HG03095 (cell line): Measurements from ENCODE around the gene MARK4.

Experiments
- ATAC-seq: cut with Tn5 transposase; IDR thresholded peaks from one replicate; pipeline ENCODE4 v1.9.1; 2021; ENCODE audit warnings: moderate library complexity; ENCODE audit not compliant: unreplicated experiment

MARK4 gene

DNA sequence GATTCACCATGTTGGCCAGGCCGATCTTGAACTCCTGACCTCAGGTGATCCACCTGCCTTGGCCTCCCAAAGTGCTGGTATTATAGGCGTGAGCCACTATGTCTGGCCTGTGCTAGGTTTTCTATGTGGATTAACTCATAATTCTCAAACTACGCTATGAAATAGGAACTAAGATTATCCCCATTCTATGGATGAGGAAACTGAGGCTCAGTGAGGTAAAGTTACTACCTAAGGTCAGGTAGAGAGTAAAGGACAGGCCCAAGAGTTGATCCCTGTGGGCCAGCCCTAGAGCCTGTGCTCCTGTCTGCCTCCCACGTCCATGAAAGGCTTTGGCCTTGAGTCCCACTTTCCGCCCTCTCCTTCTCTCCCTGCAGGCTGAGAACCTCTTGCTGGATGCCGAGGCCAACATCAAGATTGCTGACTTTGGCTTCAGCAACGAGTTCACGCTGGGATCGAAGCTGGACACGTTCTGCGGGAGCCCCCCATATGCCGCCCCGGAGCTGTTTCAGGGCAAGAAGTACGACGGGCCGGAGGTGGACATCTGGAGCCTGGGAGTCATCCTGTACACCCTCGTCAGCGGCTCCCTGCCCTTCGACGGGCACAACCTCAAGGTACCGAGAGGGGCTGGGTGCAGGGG is 20.1 kb downstream of the MARK4 start:
- ATAC-seq: no peak

DNA sequence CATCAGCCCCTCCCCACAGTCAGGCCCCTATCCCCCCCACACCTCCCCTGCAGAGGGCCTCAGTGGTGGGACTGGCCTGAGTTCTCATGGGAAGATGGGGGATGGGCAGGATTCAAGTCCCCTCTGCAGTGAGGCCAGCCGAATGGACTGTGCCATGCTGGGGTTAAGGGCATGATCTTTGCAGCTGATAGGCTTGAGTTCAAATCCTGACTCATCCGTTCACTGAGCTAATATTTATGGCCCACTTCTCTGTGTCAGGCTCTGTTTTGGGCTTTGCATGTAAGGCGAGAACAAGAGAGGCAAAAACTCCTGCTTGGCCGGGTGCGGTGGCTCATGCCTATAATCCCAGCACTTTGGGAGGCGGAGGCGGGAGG is 20.7 kb downstream of the MARK4 start:
- no peak for ATAC-seq

DNA sequence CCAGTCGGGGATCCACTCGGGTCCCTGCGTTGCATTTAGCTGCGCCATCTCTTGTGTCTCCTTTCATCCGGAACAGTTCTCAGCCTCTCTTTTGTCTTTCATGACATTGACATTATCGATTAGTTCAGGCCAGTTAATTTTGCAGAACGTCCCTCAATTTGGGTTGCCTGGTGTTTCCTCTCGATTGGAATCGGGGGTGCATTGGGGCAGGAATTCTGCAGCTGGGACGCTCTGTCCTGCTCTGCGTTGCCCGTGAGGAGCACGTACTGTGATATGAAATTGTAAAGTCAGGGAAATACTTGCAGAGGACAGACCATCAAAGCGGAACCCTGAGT is 22.4 kb downstream of the MARK4 start:
- ATAC-seq: no peak

DNA sequence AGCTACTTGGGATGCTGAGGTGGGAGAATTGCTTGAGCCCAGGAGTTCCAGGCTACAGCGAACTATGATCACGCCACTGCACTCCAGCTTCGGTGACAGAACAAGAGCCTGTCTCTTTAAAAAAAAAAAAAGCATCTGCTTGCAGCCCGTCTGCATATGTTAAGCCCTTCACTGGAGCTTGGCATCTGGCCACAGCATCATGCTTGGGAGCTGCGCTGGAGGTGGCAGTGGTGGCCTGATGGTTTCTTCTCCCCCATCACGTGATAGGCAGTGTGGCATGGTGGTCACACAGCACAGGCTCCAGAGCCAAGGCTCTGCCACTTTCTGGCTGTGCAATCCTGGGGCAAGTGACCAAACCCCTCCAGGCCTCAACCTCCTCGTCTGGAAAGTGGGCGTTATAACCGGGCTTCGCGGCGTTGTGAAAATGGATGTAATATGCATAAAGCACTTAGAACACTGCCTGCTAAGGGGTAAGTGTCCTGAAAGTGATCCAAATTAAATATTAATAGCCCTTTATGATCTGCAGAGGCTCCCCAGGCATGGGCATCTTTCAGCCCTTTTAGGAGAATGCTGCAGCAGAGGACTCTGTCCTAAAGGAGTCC is 24.4 kb downstream of the MARK4 start:
- ATAC-seq: no peak

DNA sequence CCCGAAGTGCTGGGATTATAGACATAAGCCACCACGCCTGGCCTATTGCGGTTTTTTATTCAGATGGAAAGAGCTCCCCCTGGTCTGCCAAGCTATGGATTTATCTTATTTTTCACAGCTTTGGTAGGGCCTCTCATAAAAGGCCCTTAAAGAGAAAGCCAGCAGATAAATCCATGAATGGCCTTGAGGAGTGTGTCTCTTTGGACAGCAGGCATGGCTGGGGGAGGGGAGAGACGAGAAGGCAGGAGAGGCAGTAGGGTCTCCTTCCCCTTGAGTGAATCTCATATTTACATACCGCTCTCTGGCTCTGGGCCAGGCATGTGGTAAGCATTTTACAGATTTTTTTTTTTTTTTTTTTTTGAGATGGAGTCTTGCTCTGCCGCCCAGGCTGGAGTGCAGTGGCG is 25.2 kb downstream of the MARK4 start:
- no peak for ATAC-seq

DNA sequence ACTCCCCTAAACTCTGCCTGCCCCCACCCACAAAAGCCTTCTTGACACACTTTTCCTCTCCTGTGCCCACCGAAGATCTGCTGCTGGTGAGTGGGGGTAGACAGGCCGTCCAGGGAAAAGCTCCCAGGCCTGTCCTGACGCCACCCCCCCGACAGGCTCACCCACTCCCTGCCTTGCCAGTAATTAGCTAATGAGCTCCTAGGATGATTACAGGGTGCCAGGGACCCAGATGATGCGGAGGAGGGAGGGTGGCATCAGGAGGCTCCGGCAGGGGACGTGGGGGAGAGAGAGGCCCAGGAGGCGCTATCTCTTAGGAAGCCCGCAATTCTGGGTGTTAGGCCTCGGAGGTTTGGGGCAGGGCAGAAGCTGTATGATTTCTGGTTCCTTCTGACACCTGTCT is 27.0 kb downstream of the MARK4 start:
- no peak for ATAC-seq

DNA sequence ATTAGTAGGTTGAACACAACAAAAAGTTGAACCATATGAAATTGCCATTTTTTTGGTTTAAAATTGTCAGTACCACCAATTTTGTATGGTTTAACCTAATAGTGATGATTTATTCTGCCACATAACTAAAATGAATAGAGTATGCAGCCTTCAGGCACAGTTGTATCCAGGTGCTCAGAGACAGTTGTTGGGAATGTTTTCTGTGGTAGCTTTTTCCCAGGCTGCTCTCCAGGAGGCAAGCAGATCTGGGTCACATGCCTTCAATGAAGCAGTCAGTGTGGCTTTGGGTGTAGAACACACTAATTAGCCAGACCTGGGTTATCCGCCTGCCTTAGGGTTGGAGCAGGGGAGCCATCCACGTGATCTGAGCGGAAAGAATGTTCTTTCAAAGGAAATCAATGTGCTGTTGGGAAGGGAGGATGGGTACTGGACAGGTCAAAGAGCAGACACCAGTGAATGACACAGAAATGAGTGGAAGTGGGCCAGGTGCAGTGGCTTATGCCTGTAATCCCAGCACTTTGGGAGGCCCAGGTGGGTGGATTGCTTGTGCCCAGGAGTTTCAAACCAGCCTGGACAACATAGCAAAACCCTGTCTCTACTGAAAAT is 28.6 kb downstream of the MARK4 start:
- ATAC-seq: no peak

DNA sequence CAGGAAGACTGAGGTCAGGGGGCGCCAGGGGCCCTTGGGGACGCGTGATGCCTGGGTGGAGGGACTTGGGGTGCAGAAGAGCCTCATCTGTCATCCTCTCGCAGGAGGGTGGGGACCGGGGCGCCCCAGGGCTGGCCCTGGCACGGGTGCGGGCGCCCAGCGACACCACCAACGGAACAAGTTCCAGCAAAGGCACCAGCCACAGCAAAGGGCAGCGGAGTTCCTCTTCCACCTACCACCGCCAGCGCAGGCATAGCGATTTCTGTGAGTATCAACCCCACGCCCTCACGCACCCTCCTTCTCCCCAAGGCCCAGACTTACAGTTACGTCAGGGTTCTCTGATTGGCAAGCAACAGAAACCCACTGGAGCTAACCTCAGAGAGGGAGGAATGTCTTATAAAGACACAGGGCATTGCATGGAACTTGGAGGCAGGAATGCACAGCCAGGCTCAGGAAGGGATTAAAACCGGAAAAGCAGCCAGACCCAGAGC is 29.4 kb downstream of the MARK4 start:
- no peak for ATAC-seq

DNA sequence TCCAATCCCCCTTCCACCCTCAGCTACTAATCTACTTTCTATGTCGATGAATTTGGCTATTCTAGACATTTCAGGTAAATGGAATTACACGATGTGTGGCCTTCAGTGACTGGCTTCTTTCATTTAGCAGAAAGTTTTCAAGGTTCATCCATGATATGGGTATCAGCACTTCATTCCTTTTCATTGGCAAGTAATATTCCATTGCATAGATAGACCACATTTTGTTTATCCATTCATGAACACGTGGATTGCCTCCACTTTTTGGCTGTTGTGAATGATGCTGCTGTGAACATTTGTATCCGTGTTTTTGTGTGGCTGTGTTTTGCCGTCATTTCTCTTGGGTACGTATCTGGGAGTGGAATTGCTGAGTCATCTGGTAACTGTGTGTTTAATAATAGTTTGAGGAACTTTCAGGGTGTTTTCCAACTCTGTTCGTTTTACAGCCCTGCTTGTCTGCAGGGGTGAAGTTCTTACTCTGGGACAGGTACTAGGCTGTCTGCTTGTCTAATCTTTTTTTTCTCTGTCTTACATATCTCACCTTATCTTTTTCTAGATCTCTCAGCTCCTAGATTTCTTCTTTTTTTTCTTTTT is 32.5 kb downstream of the MARK4 start:
- ATAC-seq: no peak

DNA sequence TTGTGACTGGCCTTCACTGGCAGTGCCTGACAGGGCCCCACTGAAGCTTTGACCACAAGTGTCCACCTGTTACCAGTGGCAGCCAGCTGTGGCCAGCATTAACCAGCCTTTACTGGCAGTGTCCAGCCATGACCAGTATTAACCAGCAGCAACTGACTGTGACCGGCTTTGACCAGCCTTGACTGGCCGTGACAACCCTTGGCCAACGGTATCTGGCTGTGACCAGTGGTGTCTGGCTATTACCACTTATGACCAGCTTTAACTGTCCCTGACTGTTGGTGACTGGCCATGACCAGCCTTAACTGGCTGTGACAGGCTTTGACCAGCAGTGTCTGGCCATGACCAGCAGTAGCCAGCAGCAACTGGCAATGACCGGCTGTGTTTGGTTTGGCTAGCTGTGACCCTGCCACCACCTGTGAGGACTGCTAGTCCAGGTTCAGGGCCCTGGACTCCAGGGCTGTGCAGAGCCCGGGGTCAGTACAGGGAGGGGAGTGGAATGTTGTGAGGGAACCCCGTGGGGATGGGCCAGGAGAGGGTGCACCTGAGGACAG is 39.4 kb downstream of the MARK4 start:
- ATAC-seq: no peak

DNA sequence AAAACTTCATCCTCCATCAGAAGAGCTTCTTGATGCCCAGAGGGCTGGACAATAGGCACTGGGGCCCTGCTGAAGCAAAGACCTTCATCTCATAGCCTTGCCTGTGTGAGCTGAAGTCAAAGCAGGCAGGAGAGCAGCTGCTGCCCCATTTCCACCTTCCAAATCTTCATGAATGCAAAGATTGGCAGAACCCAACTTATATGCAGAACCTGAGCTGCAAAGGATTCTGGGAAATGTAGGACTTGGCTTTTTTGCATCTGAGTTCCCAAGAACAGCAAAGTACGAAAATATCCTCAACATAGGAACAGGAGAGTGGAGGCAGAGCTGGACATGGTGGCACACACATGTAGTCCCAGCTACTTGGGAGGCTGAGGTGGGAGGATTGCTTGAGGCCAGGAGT is 40.8 kb downstream of the MARK4 start:
- ATAC-seq: no peak

DNA sequence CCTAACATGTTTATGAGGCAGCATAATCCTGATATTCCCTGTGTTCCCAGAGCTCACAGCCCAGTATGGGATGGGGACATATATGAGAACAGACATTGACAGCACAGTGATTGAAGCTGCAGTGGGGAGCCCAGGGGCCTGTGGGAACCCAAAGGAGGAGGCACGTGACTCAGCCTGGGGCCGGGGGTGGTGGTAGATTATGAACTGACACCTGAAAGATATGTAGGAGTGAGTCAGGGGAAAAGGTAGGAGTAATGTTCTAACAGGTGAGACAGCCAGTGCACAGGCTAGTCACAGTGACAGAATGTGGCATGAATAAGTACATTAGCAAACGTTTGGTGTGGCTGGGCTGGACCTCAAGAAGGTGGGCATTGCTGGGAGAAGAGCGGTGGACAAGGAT is 42.6 kb downstream of the MARK4 start:
- no peak for ATAC-seq

DNA sequence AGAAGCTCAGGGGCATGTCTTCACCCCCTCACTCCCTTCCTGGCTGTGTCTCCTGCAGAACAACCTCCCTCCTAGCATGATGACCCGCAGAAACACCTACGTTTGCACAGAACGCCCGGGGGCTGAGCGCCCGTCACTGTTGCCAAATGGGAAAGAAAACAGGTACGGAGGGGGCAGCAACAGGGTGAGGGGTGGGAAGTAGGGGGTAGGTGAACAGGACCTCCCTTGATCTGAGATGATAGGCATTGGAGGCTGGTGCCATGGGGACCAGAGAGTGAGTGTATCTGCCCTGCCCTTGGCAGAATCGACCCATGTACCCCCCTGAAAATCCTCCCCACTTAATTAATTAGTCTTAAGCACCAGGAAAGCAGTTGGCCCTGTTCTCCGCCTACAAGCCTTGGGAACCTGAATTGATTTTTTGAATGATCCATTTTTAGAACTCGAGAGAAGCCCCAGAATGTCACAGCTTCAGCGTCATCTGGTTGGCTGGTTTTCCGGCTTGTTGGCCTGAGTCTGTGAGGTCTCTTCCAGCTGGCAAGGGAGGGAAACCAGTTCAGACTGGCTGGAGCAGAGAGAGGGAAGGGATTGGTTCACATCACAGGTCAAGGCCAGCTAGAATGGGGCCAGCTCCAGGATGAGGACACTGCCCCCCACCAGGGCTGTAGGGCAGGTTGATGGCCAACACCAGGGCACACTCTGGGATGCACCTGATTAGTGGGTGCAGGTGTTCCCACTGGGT is 43.4 kb downstream of the MARK4 start:
- no peak for ATAC-seq

DNA sequence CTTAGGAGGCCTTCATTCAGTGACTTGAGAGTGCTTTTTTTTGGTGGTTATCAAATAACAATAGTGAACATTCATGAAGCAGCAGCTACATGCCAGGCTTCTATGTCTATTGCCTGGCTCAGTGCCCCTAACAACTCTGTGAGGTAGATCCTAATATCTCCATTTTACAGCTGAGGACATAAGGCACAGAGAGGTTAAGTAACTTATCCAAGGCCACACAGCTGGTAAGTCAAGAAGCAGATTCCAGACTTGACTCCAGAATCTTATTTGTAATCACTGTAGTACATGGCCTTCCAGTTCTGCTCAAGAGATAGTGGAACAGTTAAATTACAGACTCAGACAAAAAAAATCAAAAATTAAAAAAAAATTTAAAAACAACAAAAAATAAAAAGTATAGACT is 44.8 kb downstream of the MARK4 start:
- ATAC-seq: no peak

DNA sequence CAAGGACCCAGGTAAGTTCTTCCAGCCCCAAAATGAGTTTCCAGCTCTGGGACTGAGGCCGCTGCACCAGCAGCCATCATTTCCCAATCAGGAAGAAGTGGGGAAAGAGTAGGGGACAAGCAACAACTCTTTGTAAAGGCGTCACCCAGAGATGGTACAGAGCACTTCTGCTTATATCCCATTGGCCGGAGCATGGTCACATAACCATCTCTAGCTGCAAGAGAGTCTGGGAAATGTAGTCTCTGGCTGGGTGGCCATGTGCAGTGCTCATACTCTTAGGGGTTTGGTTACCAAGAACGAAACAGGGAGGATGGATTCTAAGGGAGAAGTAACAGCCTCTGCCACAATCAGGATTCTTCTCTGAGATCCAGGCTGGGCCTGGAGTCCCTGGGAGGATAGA is 45.3 kb downstream of the MARK4 start:
- ATAC-seq: no peak

DNA sequence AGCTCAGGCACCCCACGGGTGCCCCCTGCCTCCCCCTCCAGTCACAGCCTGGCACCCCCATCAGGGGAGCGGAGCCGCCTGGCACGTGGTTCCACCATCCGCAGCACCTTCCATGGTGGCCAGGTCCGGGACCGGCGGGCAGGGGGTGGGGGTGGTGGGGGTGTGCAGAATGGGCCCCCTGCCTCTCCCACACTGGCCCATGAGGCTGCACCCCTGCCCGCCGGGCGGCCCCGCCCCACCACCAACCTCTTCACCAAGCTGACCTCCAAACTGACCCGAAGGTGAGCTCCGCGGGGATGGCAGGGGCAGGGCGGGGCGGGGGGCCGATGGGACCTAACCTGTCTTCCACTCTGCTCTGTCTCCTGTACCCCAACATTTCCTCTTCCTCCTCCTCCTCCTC is 46.6 kb downstream of the MARK4 start:
- no peak for ATAC-seq

DNA sequence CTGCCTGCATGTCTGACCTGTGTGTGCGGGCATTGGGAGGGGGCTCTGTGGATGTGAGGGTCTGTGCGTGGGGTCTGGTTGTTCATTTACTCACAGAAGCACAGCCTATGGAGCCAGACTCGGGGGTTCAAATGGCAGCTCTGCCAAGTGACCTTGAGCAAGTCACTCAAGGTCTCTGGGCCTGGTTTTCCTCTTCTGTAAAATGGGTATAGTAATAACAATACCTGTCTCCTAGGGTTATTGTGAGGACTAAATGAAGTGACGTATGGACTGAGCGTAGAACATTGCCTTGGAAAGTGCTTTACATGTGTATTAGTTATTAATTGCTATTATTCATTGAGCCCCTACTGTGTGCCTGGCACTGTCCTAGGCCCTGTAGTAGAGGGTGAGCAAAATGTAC is 47.2 kb downstream of the MARK4 start:
- ATAC-seq: no peak

DNA sequence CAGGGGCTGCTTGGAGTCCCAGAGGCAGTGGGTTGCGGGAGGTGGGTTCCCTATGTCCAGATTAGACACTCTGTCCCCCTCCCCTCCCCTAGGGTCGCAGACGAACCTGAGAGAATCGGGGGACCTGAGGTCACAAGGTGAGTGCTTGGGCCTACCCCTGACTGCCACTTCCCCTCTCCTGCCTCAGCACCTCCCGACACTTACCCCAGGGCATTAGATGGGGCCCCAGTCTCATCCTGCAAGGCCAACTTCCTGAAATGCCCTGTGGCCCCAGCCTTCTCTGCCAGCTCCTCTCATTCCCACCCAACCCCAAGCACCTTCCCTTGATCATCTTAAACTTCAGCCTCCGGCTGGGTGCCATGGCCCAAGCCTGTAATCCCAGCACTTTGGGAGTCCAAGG is 48.6 kb downstream of the MARK4 start:
- ATAC-seq: no peak

DNA sequence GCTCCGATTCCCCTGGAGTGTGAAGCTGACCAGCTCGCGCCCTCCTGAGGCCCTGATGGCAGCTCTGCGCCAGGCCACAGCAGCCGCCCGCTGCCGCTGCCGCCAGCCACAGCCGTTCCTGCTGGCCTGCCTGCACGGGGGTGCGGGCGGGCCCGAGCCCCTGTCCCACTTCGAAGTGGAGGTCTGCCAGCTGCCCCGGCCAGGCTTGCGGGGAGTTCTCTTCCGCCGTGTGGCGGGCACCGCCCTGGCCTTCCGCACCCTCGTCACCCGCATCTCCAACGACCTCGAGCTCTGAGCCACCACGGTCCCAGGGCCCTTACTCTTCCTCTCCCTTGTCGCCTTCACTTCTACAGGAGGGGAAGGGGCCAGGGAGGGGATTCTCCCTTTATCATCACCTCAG is 51.3 kb downstream of the MARK4 start:
- no peak for ATAC-seq

DNA sequence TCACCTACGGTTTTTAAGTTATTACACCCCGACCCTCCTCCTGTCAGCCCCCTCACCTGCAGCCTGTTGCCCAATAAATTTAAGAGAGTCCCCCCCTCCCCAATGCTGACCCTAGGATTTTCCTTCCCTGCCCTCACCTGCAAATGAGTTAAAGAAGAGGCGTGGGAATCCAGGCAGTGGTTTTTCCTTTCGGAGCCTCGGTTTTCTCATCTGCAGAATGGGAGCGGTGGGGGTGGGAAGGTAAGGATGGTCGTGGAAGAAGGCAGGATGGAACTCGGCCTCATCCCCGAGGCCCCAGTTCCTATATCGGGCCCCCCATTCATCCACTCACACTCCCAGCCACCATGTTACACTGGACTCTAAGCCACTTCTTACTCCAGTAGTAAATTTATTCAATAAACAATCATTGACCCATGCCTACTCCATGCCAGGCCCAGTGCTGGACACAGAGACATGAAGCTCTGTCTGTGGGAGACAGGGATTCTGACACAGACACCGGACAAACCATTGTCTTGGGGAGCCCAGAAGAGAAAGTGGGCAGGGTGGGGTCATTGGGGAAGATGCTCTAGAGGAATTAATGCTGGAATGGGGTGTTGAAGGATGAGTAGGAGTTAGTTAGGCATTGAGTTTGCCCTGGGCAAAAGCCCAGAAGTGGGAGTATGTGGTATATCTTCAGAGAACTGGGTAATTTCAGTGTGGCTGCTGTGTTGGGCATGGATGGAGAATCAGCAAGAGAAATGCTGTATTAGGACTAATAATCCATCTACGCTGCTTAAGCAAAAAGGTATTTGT is 52.4 kb downstream of the MARK4 start:
- ATAC-seq: no peak
